K562 (cell line): ENCODE data around the gene NFKB2. TPM values are rescaled to one million over a fixed set of nuclear protein-coding genes. Genes with fewer than 3 reads are reported as not detected.

Experiments used
- CAMTA2 ChIP-seq: fragments of 250-450 bp; sonication (Bioruptor Pico); conservative IDR thresholded peaks from 2 replicates; pipeline ENCODE4 v1.5.1; 2022
- FOSL1 ChIP-seq: fragments of 200-800 bp; sonication (Bioruptor generic); conservative IDR thresholded peaks from 2 replicates; pipeline ENCODE4 v1.6.1; 2016; ENCODE audit warnings: missing genetic modification characterization, missing compliant biosample characterization
- HSF4 ChIP-seq: fragments of 250-450 bp; sonication (Bioruptor Pico); IDR thresholded peaks from 2 replicates; pipeline ENCODE4 v2.1.2; 2022; ENCODE audit warnings: mild to moderate bottlenecking, moderate library complexity, borderline replicate concordance
- MEIS2 ChIP-seq: fragments of 450-650 bp; IDR thresholded peaks from 2 replicates; pipeline ENCODE4 v1.6.1; 2014; ENCODE audit warnings: mild to moderate bottlenecking; ENCODE audit not compliant: partially characterized antibody
- MYC ChIP-seq, 2 experiments: fragments of 250-450 bp in 1 of 2; sonication (Bioruptor Pico) in 1 of 2; IDR thresholded peaks; 2 replicates each; pipeline versions ENCODE4 v1.5.1 to v1.6.1; 2012 to 2021; ENCODE audit warnings: low read depth in 2 of 2, borderline replicate concordance in 1 of 2, improper control_type of control experiment in 1 of 2, low read length in 1 of 2, mild to moderate bottlenecking in 1 of 2, moderate library complexity in 1 of 2
- NFATC3 ChIP-seq: fragments of 450-650 bp; IDR thresholded peaks from 2 replicates; pipeline ENCODE4 v1.6.1; 2017; ENCODE audit warnings: mild to moderate bottlenecking
- RB1 ChIP-seq: fragments of 450-650 bp; IDR thresholded peaks from 2 replicates; pipeline ENCODE4 v1.6.1; 2017; ENCODE audit warnings: low read depth, mild to moderate bottlenecking
- RCOR1 ChIP-seq, 2 experiments: IDR thresholded peaks; 2 replicates each; pipeline ENCODE4 v1.6.1; 2012; ENCODE audit warnings: low read depth in 2 of 2, low read length in 2 of 2, borderline replicate concordance in 1 of 2, improper control_type of control experiment in 1 of 2
- RHOXF2B ChIP-seq: fragments of 250-450 bp; sonication (Bioruptor Pico); conservative IDR thresholded peaks from 2 replicates; pipeline ENCODE4 v1.5.1; 2021
- SIRT6 ChIP-seq: IDR thresholded peaks from one replicate; pipeline ENCODE4 v1.6.1; 2012; ENCODE audit warnings: low read depth, mild to moderate bottlenecking, control low read depth, inconsistent platforms, low read length, moderate library complexity
- SRSF3 ChIP-seq: fragments of 200-400 bp; formaldehyde crosslinking; IDR thresholded peaks from 2 replicates; pipeline ENCODE4 v1.6.1; 2016; ENCODE audit warnings: mild to moderate bottlenecking, low read length, moderate library complexity; ENCODE audit not compliant: insufficient read depth
- ZNF785 ChIP-seq: fragments of 250-450 bp; sonication (Bioruptor Pico); IDR thresholded peaks from 2 replicates; pipeline ENCODE4 v1.4.0; 2020; ENCODE audit warnings: mild to moderate bottlenecking
- polyA plus RNA-seq, 8 experiments: library from polyadenylated mRNA; depleted of rRNA in 4 of 8; stranded (reverse) in 5 of 8; unstranded in 3 of 8; fragments of >200 nt; fragmentation: Nextera tagmentation in 2 of 8; fragmentation: Illumina TruSeq in 1 of 8; extraction: Ambion mirVana in 2 of 8; extraction: Trizol in 1 of 8; gene quantifications; 2 replicates each; pipeline versions ENCODE4 v1.2.1 to v1.2.3, GENCODE V29; 2011 to 2014; ENCODE audit warnings: inconsistent platforms in 1 of 8, missing spikeins in 1 of 8
- total RNA-seq, 7 experiments: library from RNA; depleted of rRNA in 6 of 7; stranded (reverse); fragments of >200 nt in 6 of 7; fragmentation: Illumina TruSeq in 2 of 7; extraction: Trizol in 2 of 7; gene quantifications; 2 replicates each; pipeline versions ENCODE4 v1.2.1 to v1.2.3, GENCODE V29; 2011 to 2021; ENCODE audit warnings: low replicate concordance in 1 of 7
- TF ChIP-seq, protein P1 (sequence below): sonication (generic); formaldehyde crosslinking; IDR thresholded peaks from 2 replicates; pipeline ENCODE4 v1.9.0; 2022; ENCODE audit warnings: mild to moderate bottlenecking, missing genetic modification reagents
- TF ChIP-seq, protein P2 (sequence below): fragments of 200-800 bp; sonication (Bioruptor generic); IDR thresholded peaks from 2 replicates; pipeline ENCODE4 v1.6.1; 2017; ENCODE audit warnings: missing genetic modification characterization, missing compliant biosample characterization
- TF ChIP-seq, protein P3 (sequence below): fragments of 450-650 bp; IDR thresholded peaks from 2 replicates; pipeline ENCODE4 v1.7.0; 2016; ENCODE audit warnings: borderline replicate concordance

The NFKB2 gene
- total and polyA plus RNA-seq, 9 of the 15 experiments (the other 6 are each of a cell fraction or from before 2014, with no cell fraction given), result 0.07 to 20.3 (median 7.9) TPM

DNA sequence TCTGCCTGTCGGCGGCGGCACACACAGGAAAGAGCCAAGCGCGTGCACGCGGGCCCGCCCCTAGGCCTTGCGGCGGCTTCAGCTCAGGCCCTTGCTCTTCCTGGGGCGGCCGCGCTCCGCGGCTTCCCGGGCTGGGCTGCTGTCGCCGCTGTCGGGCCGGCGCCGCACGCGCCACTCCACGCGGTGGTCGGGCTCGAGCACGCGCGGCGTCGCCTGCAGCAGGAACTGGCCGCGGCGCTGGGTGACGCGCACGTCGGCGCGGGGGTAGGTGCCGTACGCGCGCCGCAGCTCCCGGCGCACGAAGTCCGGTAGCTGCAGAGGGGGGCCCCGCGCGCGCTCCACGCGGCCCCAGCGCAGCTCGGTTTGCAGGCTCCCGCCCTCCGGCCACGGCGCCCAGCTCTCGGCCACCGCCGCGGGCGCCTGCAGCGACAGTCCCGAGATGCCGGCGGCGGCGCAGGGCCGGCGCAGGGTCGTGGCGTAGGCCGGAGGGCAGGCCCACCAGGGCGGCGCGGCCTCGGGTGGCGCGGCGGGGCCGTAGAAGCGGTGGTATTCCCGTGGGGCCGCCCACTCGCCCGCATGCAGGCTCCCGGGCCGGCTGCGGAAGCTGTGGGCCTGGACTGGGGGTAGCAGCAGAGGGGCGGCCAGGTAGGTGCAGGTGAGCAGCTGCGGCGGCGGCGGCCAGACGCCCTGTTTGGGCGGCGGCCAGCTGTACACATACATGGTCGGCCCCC lies 55.0 kb downstream of the NFKB2 start (continued):
- TF ChIP-seq HSF4 (CRISPR knock-in tag) (no peak), RCOR1 (IDR thresholded peaks at IDR 0.05; ENCODE audit: borderline replicate concordance in 1 of 2, low read depth in 2 of 2, low read length in 2 of 2) (no peak; a peak in 1 of 4 replicates), FOSL1 (tag) (no peak), MEIS2 (peak; percentile 20), RB1 (peak; percentile 49; the same call in 1 of the 2 replicates), RHOXF2B (CRISPR knock-in tag) (no peak), MYC (IDR thresholded peaks at IDR 0.05; ENCODE audit: low read depth, low read length) (peak; percentile 96), MYC (CRISPR knock-in tag; IDR thresholded peaks at IDR 0.05; ENCODE audit: borderline replicate concordance, low read depth) (no peak), SRSF3 (no peak), SIRT6 (no peak), NFATC3 (no peak), ZNF785 (CRISPR knock-in tag) (no peak), CAMTA2 (CRISPR knock-in tag) (no peak)
- TF ChIP-seq, protein P1, sequence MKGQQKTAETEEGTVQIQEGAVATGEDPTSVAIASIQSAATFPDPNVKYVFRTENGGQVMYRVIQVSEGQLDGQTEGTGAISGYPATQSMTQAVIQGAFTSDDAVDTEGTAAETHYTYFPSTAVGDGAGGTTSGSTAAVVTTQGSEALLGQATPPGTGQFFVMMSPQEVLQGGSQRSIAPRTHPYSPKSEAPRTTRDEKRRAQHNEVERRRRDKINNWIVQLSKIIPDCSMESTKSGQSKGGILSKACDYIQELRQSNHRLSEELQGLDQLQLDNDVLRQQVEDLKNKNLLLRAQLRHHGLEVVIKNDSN, result no peak
- TF ChIP-seq, protein P2, sequence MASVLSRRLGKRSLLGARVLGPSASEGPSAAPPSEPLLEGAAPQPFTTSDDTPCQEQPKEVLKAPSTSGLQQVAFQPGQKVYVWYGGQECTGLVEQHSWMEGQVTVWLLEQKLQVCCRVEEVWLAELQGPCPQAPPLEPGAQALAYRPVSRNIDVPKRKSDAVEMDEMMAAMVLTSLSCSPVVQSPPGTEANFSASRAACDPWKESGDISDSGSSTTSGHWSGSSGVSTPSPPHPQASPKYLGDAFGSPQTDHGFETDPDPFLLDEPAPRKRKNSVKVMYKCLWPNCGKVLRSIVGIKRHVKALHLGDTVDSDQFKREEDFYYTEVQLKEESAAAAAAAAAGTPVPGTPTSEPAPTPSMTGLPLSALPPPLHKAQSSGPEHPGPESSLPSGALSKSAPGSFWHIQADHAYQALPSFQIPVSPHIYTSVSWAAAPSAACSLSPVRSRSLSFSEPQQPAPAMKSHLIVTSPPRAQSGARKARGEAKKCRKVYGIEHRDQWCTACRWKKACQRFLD (CRISPR knock-in tag), result peak; percentile 91
- TF ChIP-seq, protein P3, sequence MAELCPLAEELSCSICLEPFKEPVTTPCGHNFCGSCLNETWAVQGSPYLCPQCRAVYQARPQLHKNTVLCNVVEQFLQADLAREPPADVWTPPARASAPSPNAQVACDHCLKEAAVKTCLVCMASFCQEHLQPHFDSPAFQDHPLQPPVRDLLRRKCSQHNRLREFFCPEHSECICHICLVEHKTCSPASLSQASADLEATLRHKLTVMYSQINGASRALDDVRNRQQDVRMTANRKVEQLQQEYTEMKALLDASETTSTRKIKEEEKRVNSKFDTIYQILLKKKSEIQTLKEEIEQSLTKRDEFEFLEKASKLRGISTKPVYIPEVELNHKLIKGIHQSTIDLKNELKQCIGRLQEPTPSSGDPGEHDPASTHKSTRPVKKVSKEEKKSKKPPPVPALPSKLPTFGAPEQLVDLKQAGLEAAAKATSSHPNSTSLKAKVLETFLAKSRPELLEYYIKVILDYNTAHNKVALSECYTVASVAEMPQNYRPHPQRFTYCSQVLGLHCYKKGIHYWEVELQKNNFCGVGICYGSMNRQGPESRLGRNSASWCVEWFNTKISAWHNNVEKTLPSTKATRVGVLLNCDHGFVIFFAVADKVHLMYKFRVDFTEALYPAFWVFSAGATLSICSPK, result no peak
